NCI-H2227 (cell line): ENCODE results near the gene TWIST2.

ENCODE experiments used
- DNase-seq: peaks from one replicate; lab custom pipeline; 2025; ENCODE audit not compliant: unreplicated experiment; lab: John Stamatoyannopoulos, UW

TWIST2 gene

GRCh38 chr2:238847841-238848690 lies at the start of gene TWIST2:
Gene TWIST2, plus strand, starts transcription at chr2:238848085. Its CDS starts 131 bp downstream, at chr2:238848216.
- DNase-seq, result peak; percentile 2

GRCh38 chr2:238801791-238802190 lies 46.1 kb upstream of the TWIST2 start:
- DNase-seq, result no peak

- no peak for DNase-seq
These were observed 44.9 kb upstream of the TWIST2 start for GRCh38 chr2:238802957-238803356.

GRCh38 chr2:238803996-238804870 lies 43.7 kb upstream of the TWIST2 start:
- DNase-seq, result no peak

GRCh38 chr2:238808761-238809160 lies 39.1 kb upstream of the TWIST2 start:
- no peak for DNase-seq

- no peak for DNase-seq
These were observed 37.6 kb upstream of the TWIST2 start for GRCh38 chr2:238810321-238810720.

- DNase-seq, result no peak
These were observed 36.6 kb upstream of the TWIST2 start for GRCh38 chr2:238811293-238811692.

- DNase-seq, result no peak
These were observed 36.1 kb upstream of the TWIST2 start for GRCh38 chr2:238811759-238812158.

GRCh38 chr2:238813109-238813508 lies 34.8 kb upstream of the TWIST2 start:
- no peak for DNase-seq

GRCh38 chr2:238814815-238815214 lies 33.1 kb upstream of the TWIST2 start:
- no peak for DNase-seq

- DNase-seq, result no peak
These were observed 31.6 kb upstream of the TWIST2 start for GRCh38 chr2:238816291-238816690.

- DNase-seq, result no peak
These were observed 30.5 kb upstream of the TWIST2 start for GRCh38 chr2:238817382-238817781.

GRCh38 chr2:238817891-238818290 lies 30.0 kb upstream of the TWIST2 start:
- no peak for DNase-seq

GRCh38 chr2:238818561-238818960 lies 29.3 kb upstream of the TWIST2 start:
- DNase-seq, result no peak

- DNase-seq, result no peak
These were observed 27.7 kb upstream of the TWIST2 start for GRCh38 chr2:238820197-238820596.

GRCh38 chr2:238820916-238821315 lies 27.0 kb upstream of the TWIST2 start:
- no peak for DNase-seq

GRCh38 chr2:238821391-238821790 lies 26.5 kb upstream of the TWIST2 start:
- no peak for DNase-seq

- DNase-seq, result no peak
These were observed 25.8 kb upstream of the TWIST2 start for GRCh38 chr2:238821944-238822670.

GRCh38 chr2:238822955-238823354 lies 24.9 kb upstream of the TWIST2 start:
- DNase-seq, result no peak

GRCh38 chr2:238831177-238831576 lies 16.7 kb upstream of the TWIST2 start:
- DNase-seq, result no peak

GRCh38 chr2:238834982-238835381 lies 12.9 kb upstream of the TWIST2 start:
- DNase-seq, result no peak
